Measurements from ENCODE around the gene ASB10.

The ASB10 gene

GRCh38 chr7:151132461-151133205, 54.4 kb downstream of the ASB10 start:
- Histone ChIP-seq H3K9ac (ENCODE audit: low read length) (no peak overlapping the region), H3K9me2 (replicated peaks; ENCODE audit: insufficient read depth, low read length) (no peaks in the 10 kb centered on the region), H3K79me2 (ENCODE audit: insufficient read depth, low read length) (no peaks in the 10 kb centered on the region), H3K4me2 (ENCODE audit: low read depth, low read length, poor library complexity, severe bottlenecking) (no peak overlapping the region), H3K27me3 (ENCODE audit: low read length) (no peaks in the 10 kb centered on the region), H3F3A (ENCODE audit: insufficient read depth) (no peaks in the 10 kb centered on the region), H3K9me3 (ENCODE audit: insufficient read depth, low read length) (no peaks in the 10 kb centered on the region), H3K36me3 (ENCODE audit: low read length) (no peaks in the 10 kb centered on the region), H2AFZ (ENCODE audit: low read depth, low read length, severe bottlenecking) (no peak overlapping the region), H3K27ac (ENCODE audit: low read depth, low read length) (no peak overlapping the region), H3K4me3 (ENCODE audit: insufficient read depth, low read length, poor library complexity, severe bottlenecking) (no peak overlapping the region), H4K20me1 (ENCODE audit: low read depth, low read length) (no peaks in the 10 kb centered on the region)
- TF ChIP-seq CTCF (IDR thresholded peaks at IDR 0.05; ENCODE audit: insufficient read depth, low read length, poor library complexity, severe bottlenecking) (no peak), EZH2phosphoT487 (conservative IDR thresholded peaks at IDR 0.05; ENCODE audit: low read length) (no peak)

- Histone ChIP-seq H3F3A (ENCODE audit: insufficient read depth) (no peaks in the 10 kb centered on the region), H3K9me3 (ENCODE audit: insufficient read depth, low read length) (no peaks in the 10 kb centered on the region), H3K9me2 (replicated peaks; ENCODE audit: insufficient read depth, low read length) (no peaks in the 10 kb centered on the region), H4K20me1 (ENCODE audit: low read depth, low read length) (no peaks in the 10 kb centered on the region), H3K79me2 (ENCODE audit: insufficient read depth, low read length) (no peaks in the 10 kb centered on the region), H3K9ac (ENCODE audit: low read length) (no peak overlapping the region), H3K4me2 (ENCODE audit: low read depth, low read length, poor library complexity, severe bottlenecking) (no peak overlapping the region), H2AFZ (ENCODE audit: low read depth, low read length, severe bottlenecking) (no peak overlapping the region), H3K27me3 (ENCODE audit: low read length) (no peaks in the 10 kb centered on the region), H3K36me3 (ENCODE audit: low read length) (no peaks in the 10 kb centered on the region), H3K27ac (ENCODE audit: low read depth, low read length) (no peak overlapping the region), H3K4me3 (ENCODE audit: insufficient read depth, low read length, poor library complexity, severe bottlenecking) (no peak overlapping the region)
- TF ChIP-seq CTCF (IDR thresholded peaks at IDR 0.05; ENCODE audit: insufficient read depth, low read length, poor library complexity, severe bottlenecking) (no peak), EZH2phosphoT487 (conservative IDR thresholded peaks at IDR 0.05; ENCODE audit: low read length) (no peak)
Observed at GRCh38 chr7:151131592-151132293, 55.3 kb downstream of the ASB10 start.

- Histone ChIP-seq H3K27me3 (ENCODE audit: low read length) (no peaks in the 10 kb centered on the region), H3K4me2 (ENCODE audit: low read depth, low read length, poor library complexity, severe bottlenecking) (no peak overlapping the region), H3K36me3 (ENCODE audit: low read length) (no peaks in the 10 kb centered on the region), H3K9me2 (replicated peaks; ENCODE audit: insufficient read depth, low read length) (no peaks in the 10 kb centered on the region), H3K9ac (ENCODE audit: low read length) (no peak overlapping the region), H4K20me1 (ENCODE audit: low read depth, low read length) (no peaks in the 10 kb centered on the region), H3K27ac (ENCODE audit: low read depth, low read length) (no peak overlapping the region), H2AFZ (ENCODE audit: low read depth, low read length, severe bottlenecking) (no peak overlapping the region), H3F3A (ENCODE audit: insufficient read depth) (no peaks in the 10 kb centered on the region), H3K79me2 (ENCODE audit: insufficient read depth, low read length) (no peaks in the 10 kb centered on the region), H3K4me3 (ENCODE audit: insufficient read depth, low read length, poor library complexity, severe bottlenecking) (no peak overlapping the region), H3K9me3 (ENCODE audit: insufficient read depth, low read length) (no peaks in the 10 kb centered on the region)
- TF ChIP-seq EZH2phosphoT487 (conservative IDR thresholded peaks at IDR 0.05; ENCODE audit: low read length) (no peak), CTCF (IDR thresholded peaks at IDR 0.05; ENCODE audit: insufficient read depth, low read length, poor library complexity, severe bottlenecking) (no peak)
Observed at GRCh38 chr7:151131224-151131591, 55.8 kb downstream of the ASB10 start.

Data from SU-DHL-6 (cell line).